VCaP (cell line): ENCODE measurements around the gene LIPF.
A peak's percentile ranks its signal among the peaks of the same experiment; 100 is the strongest.

ENCODE experiments used
- H3K27ac ChIP-seq: fragments of 450-650 bp; 2 replicates; pipeline ENCODE4 v1.5.1; 2017
- TF ChIP-seq, protein P1 (sequence below): fragments of 450-650 bp; conservative IDR thresholded peaks from 2 replicates; pipeline ENCODE4 v1.5.1; 2017; ENCODE audit warnings: mild to moderate bottlenecking, moderate library complexity

LIPF gene

DNA sequence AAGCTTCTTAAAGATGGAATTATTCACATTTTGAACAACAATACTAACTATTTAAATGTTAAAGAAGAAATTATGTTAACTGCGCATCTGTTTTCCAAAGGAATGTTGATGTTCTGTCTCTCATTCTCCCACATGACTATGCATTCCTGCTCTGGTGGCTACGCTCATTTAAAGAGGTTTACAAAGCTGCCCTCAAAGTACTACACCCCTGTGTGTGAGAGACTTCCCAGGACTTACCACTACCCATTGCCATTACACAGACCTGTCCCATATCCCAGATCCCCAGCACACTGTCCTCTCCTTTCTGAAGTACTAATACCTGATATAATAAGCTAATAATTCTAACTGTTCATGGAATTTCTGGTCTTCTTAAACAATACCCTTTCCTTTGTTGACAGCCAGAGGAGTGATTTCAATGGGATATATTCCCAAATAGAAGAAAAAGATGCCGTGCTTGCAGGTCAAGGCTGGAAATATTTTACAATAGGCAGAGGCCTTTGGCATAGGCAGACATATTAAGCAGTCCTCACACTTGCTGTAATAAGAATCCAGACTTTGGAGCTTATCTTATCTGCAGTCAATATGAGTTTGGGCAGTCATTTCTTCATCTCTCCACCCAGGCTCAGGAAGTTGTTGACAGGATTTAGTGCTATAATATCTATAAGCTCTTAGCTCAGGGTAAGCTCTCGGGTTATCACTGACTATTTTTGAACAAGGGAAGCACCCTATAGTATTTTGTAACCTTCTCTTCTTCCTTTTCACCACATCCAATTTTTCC is 12.2 kb downstream of the LIPF start:
- no peak overlapping the region for H3K27ac ChIP-seq
- TF ChIP-seq, protein P1, sequence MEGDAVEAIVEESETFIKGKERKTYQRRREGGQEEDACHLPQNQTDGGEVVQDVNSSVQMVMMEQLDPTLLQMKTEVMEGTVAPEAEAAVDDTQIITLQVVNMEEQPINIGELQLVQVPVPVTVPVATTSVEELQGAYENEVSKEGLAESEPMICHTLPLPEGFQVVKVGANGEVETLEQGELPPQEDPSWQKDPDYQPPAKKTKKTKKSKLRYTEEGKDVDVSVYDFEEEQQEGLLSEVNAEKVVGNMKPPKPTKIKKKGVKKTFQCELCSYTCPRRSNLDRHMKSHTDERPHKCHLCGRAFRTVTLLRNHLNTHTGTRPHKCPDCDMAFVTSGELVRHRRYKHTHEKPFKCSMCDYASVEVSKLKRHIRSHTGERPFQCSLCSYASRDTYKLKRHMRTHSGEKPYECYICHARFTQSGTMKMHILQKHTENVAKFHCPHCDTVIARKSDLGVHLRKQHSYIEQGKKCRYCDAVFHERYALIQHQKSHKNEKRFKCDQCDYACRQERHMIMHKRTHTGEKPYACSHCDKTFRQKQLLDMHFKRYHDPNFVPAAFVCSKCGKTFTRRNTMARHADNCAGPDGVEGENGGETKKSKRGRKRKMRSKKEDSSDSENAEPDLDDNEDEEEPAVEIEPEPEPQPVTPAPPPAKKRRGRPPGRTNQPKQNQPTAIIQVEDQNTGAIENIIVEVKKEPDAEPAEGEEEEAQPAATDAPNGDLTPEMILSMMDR = no peak

DNA sequence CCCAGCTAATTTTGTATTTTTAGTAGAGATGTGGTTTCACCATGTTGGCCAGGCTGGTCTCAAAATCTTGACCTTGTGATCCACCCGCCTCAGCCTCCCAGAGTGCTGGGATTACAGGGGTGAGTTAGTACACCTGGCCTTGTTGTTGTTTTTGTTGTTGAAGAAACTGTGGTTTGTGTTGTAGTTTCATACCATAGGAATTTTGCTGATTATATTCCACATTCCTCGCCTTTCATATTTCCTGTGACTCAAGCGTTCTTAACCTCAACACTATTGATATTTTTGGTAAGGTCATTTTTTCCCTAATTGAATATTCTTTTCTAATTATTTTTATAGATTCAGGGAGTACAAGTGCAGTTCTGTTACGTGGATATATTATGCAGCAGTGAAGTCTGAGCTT is 16.7 kb downstream of the LIPF start:
- TF ChIP-seq, protein P1 = no peak
- H3K27ac ChIP-seq = no peak overlapping the region

GRCh38 chr10:88682491-88682890 is 18.2 kb downstream of the LIPF start:
- H3K27ac ChIP-seq = no peak overlapping the region
- TF ChIP-seq, protein P1 = no peak

DNA sequence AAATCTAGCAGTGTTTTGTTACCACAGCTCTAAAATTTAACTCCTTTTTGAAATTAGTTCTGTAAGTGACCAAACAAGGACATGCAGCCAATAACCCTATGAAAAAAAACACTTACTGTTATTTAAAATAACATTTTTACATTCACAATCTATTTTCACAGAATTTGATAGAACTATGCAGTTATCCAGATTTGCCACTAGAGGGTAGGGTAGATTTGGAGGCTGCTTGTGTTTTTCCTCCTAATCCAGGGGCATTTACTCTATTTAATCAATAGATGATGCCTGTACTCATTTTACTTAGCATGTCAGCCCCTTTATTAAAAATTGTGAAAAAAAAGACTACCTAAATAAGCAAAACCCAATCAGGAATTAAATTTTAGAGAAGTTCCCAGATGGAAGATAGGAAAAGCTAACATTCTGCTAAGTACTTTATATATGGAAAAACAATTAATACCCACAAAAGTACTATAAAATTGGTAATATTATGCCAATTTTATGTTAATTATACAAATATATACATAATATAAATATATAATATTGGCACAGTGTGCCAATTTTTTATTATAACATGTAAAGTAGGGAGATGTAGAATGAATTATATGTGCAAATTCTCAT is 23.7 kb downstream of the LIPF start:
- H3K27ac ChIP-seq = no peak overlapping the region
- TF ChIP-seq, protein P1 = peak; percentile 87

- TF ChIP-seq, protein P1 = no peak
- no peak overlapping the region for H3K27ac ChIP-seq
Observed at GRCh38 chr10:88689366-88689765, 25.1 kb downstream of the LIPF start.

GRCh38 chr10:88693392-88694020 is 29.3 kb downstream of the LIPF start:
- TF ChIP-seq, protein P1 = peak; percentile 56
- peak overlapping the region; percentile 37; the same call in 1 of the 2 replicates for H3K27ac ChIP-seq

- H3K27ac ChIP-seq = no peak overlapping the region
Observed at GRCh38 chr10:88702848-88703597, 38.8 kb downstream of the LIPF start.

More at GRCh38 chr10:88702848-88703597, 38.8 kb downstream of the LIPF start:
- TF ChIP-seq, protein P1 = no peak
